ENCODE results near the gene TTLL11. TPM values are rescaled to one million over a fixed set of nuclear protein-coding genes. Genes with fewer than 3 reads are reported as not detected.

The TTLL11 gene
- total RNA-seq, 4 donors from 2014 or later, result 7.9 to 14.4 (median 9.7) TPM

- Histone ChIP-seq H3K27ac (no peak overlapping the region), H3K27me3 (no peaks in the 10 kb centered on the region), H3K36me3 (no peaks in the 10 kb centered on the region), H3K4me1 (no peaks in the 10 kb centered on the region), H3K4me3 (replicated peaks in 1 of 3) (no peak overlapping the region), H3K9me3 (no peaks in the 10 kb centered on the region)
- TF ChIP-seq CTCF (IDR thresholded peaks at IDR 0.05), result no peak
- no peak for TF ChIP-seq POLR2A (IDR thresholded peaks at IDR 0.05)
- intact Hi-C loops (cut with DNase I), result no loop called here
- WGBS, 2 donors, result 75 to 78% methylated on average over 9 of the region's 9 CpGs
- no peak for DNase-seq
Observed at GRCh38 chr9:122084026-122084675, 9.0 kb downstream of the TTLL11 start.

- no peak for DNase-seq
- TF ChIP-seq CTCF (IDR thresholded peaks at IDR 0.05) (no peak), POLR2A (IDR thresholded peaks at IDR 0.05) (no peak)
- Histone ChIP-seq H3K36me3 (no peaks in the 10 kb centered on the region), H3K4me1 (no peaks in the 10 kb centered on the region), H3K27ac (no peak overlapping the region), H3K9me3 (no peaks in the 10 kb centered on the region), H3K4me3 (replicated peaks in 1 of 3) (no peak overlapping the region), H3K27me3 (no peaks in the 10 kb centered on the region)
- WGBS, 2 donors, result 57 to 60% methylated on average over 5 of the region's 5 CpGs
- intact Hi-C loops (cut with DNase I), result no loop called here
Observed at GRCh38 chr9:122080986-122081385, 12.1 kb downstream of the TTLL11 start.

GRCh38 chr9:122078557-122078956, 14.6 kb downstream of the TTLL11 start:
- intact Hi-C loops (cut with DNase I), result no loop called here
- WGBS, 2 donors, result 96 to 98% methylated on average over 1 of the region's 1 CpG
- DNase-seq, result no peak
- Histone ChIP-seq H3K27me3 (no peaks in the 10 kb centered on the region), H3K4me3 (replicated peaks in 1 of 3) (no peak overlapping the region), H3K36me3 (no peaks in the 10 kb centered on the region), H3K27ac (no peak overlapping the region), H3K4me1 (no peaks in the 10 kb centered on the region), H3K9me3 (no peaks in the 10 kb centered on the region)
- TF ChIP-seq CTCF (IDR thresholded peaks at IDR 0.05), result no peak
- TF ChIP-seq POLR2A (IDR thresholded peaks at IDR 0.05), result no peak

- no peak for DNase-seq
- no peak overlapping the region for H3K4me3 ChIP-seq (replicated peaks in 1 of 3)
- intact Hi-C loops (cut with DNase I), result no loop called here
- H3K36me3 ChIP-seq, result no peaks in the 10 kb centered on the region
- no peak overlapping the region for H3K27ac ChIP-seq
- H3K9me3 ChIP-seq, result no peaks in the 10 kb centered on the region
- H3K27me3 ChIP-seq, result no peaks in the 10 kb centered on the region
- WGBS, 2 donors, result 96 to 98% methylated on average over 3 of the region's 3 CpGs
- no peaks in the 10 kb centered on the region for H3K4me1 ChIP-seq
- TF ChIP-seq CTCF (IDR thresholded peaks at IDR 0.05) (no peak), POLR2A (IDR thresholded peaks at IDR 0.05) (no peak)
Observed at GRCh38 chr9:122076773-122077172, 16.3 kb downstream of the TTLL11 start.

GRCh38 chr9:122076117-122076516, 17.0 kb downstream of the TTLL11 start:
- intact Hi-C loops (cut with DNase I), result no loop called here

More at GRCh38 chr9:122076117-122076516, 17.0 kb downstream of the TTLL11 start:
- Histone ChIP-seq H3K36me3 (no peaks in the 10 kb centered on the region), H3K4me1 (no peaks in the 10 kb centered on the region), H3K4me3 (replicated peaks in 1 of 3) (no peak overlapping the region), H3K27me3 (no peaks in the 10 kb centered on the region), H3K9me3 (no peaks in the 10 kb centered on the region), H3K27ac (no peak overlapping the region)
- WGBS, 2 donors, result 96 to 97% methylated on average over 4 of the region's 4 CpGs
- DNase-seq, result no peak
- TF ChIP-seq POLR2A (IDR thresholded peaks at IDR 0.05) (no peak), CTCF (IDR thresholded peaks at IDR 0.05) (no peak)
